ENCODE results near the gene PIK3R2. TPM values are rescaled to one million over a fixed set of nuclear protein-coding genes. Genes with fewer than 3 reads are reported as not detected.

Gene PIK3R2
- total and polyA plus RNA-seq, 2 experiments from 2014 or later = 8.5 to 66.6 TPM

DNA sequence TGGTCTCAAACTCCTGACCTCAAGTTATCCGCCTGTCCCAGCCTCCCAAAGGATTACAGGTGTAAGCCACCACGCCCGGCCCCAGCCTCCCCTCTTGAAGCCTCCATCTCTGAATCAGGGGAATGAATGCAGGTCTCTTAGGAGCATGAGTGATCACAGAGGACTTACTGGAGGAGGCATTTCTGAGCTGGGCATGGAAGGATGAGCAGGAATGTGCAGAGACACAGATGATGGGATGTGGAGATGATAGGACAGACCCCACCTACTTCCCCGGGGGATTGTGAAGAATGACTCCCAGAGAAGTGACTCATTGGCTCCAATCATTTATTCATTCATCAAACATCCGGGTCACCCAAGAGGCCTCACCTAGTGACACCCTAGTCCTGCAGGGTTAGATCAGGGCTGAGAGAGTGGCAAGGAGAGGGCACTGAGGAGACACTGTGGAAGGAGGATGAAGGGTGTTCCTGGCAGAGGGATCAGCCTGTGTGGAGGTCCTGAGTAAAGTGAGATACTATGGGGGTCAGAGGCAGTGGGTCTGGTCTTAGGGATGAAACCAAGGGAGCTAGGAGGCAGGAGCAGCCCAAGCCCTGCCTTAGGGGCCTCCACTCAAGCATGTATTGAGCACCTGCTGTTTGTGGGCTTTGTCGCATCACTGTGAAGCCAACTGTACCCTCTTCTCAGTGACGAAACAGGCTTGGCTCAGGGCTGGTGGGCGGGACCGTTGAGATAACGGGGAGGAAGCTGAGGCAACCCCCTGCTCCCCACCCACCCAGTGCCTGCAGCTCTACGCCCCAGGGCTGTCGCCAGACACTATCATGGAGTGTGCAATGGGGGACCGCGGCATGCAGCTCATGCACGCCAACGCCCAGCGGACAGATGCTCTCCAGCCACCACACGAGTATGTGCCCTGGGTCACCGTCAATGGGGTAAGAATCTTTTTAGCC lies 23.7 kb downstream of the PIK3R2 start (continued):
- TF ChIP-seq, protein P1, sequence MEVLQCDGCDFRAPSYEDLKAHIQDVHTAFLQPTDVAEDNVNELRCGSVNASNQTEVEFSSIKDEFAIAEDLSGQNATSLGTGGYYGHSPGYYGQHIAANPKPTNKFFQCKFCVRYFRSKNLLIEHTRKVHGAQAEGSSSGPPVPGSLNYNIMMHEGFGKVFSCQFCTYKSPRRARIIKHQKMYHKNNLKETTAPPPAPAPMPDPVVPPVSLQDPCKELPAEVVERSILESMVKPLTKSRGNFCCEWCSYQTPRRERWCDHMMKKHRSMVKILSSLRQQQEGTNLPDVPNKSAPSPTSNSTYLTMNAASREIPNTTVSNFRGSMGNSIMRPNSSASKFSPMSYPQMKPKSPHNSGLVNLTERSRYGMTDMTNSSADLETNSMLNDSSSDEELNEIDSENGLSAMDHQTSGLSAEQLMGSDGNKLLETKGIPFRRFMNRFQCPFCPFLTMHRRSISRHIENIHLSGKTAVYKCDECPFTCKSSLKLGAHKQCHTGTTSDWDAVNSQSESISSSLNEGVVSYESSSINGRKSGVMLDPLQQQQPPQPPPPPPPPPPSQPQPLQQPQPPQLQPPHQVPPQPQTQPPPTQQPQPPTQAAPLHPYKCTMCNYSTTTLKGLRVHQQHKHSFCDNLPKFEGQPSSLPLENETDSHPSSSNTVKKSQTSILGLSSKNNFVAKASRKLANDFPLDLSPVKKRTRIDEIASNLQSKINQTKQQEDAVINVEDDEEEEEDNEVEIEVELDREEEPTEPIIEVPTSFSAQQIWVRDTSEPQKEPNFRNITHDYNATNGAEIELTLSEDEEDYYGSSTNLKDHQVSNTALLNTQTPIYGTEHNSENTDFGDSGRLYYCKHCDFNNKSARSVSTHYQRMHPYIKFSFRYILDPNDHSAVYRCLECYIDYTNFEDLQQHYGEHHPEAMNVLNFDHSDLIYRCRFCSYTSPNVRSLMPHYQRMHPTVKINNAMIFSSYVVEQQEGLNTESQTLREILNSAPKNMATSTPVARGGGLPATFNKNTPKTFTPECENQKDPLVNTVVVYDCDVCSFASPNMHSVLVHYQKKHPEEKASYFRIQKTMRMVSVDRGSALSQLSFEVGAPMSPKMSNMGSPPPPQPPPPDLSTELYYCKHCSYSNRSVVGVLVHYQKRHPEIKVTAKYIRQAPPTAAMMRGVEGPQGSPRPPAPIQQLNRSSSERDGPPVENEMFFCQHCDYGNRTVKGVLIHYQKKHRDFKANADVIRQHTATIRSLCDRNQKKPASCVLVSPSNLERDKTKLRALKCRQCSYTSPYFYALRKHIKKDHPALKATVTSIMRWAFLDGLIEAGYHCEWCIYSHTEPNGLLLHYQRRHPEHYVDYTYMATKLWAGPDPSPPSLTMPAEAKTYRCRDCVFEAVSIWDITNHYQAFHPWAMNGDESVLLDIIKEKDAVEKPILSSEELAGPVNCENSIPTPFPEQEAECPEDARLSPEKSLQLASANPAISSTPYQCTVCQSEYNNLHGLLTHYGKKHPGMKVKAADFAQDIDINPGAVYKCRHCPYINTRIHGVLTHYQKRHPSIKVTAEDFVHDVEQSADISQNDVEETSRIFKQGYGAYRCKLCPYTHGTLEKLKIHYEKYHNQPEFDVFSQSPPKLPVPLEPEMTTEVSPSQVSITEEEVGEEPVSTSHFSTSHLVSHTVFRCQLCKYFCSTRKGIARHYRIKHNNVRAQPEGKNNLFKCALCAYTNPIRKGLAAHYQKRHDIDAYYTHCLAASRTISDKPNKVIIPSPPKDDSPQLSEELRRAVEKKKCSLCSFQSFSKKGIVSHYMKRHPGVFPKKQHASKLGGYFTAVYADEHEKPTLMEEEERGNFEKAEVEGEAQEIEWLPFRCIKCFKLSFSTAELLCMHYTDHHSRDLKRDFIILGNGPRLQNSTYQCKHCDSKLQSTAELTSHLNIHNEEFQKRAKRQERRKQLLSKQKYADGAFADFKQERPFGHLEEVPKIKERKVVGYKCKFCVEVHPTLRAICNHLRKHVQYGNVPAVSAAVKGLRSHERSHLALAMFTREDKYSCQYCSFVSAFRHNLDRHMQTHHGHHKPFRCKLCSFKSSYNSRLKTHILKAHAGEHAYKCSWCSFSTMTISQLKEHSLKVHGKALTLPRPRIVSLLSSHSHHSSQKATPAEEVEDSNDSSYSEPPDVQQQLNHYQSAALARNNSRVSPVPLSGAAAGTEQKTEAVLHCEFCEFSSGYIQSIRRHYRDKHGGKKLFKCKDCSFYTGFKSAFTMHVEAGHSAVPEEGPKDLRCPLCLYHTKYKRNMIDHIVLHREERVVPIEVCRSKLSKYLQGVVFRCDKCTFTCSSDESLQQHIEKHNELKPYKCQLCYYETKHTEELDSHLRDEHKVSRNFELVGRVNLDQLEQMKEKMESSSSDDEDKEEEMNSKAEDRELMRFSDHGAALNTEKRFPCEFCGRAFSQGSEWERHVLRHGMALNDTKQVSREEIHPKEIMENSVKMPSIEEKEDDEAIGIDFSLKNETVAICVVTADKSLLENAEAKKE (CRISPR knock-in tag; IDR thresholded peaks at IDR 0.05) = no peak
- TF ChIP-seq JUNB (IDR thresholded peaks at IDR 0.05; ENCODE audit: unreplicated experiment) (no peak), EZH2phosphoT487 (IDR thresholded peaks at IDR 0.05; ENCODE audit: unreplicated experiment) (no peak), CREB1 (CRISPR knock-in tag; IDR thresholded peaks at IDR 0.05; ENCODE audit: low read depth) (no peak), POLR2AphosphoS5 (IDR thresholded peaks at IDR 0.05; ENCODE audit: low read depth) (no peak), ZNF331 (CRISPR knock-in tag; IDR thresholded peaks at IDR 0.05; ENCODE audit: low read depth) (no peak), EZH2 (IDR thresholded peaks at IDR 0.05; ENCODE audit: low read depth, unreplicated experiment) (no peak)
- TF ChIP-seq, protein P2, sequence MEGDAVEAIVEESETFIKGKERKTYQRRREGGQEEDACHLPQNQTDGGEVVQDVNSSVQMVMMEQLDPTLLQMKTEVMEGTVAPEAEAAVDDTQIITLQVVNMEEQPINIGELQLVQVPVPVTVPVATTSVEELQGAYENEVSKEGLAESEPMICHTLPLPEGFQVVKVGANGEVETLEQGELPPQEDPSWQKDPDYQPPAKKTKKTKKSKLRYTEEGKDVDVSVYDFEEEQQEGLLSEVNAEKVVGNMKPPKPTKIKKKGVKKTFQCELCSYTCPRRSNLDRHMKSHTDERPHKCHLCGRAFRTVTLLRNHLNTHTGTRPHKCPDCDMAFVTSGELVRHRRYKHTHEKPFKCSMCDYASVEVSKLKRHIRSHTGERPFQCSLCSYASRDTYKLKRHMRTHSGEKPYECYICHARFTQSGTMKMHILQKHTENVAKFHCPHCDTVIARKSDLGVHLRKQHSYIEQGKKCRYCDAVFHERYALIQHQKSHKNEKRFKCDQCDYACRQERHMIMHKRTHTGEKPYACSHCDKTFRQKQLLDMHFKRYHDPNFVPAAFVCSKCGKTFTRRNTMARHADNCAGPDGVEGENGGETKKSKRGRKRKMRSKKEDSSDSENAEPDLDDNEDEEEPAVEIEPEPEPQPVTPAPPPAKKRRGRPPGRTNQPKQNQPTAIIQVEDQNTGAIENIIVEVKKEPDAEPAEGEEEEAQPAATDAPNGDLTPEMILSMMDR (conservative IDR thresholded peaks at IDR 0.05; ENCODE audit: low read depth in 2 of 2) = no peak
- TF ChIP-seq, protein P3, sequence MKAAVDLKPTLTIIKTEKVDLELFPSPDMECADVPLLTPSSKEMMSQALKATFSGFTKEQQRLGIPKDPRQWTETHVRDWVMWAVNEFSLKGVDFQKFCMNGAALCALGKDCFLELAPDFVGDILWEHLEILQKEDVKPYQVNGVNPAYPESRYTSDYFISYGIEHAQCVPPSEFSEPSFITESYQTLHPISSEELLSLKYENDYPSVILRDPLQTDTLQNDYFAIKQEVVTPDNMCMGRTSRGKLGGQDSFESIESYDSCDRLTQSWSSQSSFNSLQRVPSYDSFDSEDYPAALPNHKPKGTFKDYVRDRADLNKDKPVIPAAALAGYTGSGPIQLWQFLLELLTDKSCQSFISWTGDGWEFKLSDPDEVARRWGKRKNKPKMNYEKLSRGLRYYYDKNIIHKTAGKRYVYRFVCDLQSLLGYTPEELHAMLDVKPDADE (IDR thresholded peaks at IDR 0.05) = no peak

Measured in GM23338 (cell line).